CD14-positive monocyte (primary cell): ENCODE data around the gene TBR1. TPM values are rescaled to one million over a fixed set of nuclear protein-coding genes. Genes with fewer than 3 reads are reported as not detected.

Experiments
- DNase-seq, 3 donors: peaks; one replicate each; pipeline ENCODE4 v3.0.0-alpha.2; 2011 to 2022
- H2AFZ ChIP-seq: 2 replicates; pipeline ENCODE4 v1.6.0; 2012; ENCODE audit warnings: mild to moderate bottlenecking, low read depth, low read length, inconsistent platforms; ENCODE audit not compliant: insufficient read depth, poor library complexity, severe bottlenecking
- H3K27ac ChIP-seq, 2 donors: 1 replicate in 1 of 2; 2 replicates in 1 of 2; pipeline ENCODE4 v1.5.1; 2012 to 2013; ENCODE audit warnings: low read length in 2 of 2, control low read depth in 1 of 2, inconsistent platforms in 1 of 2, low read depth in 1 of 2, mild to moderate bottlenecking in 1 of 2
- H3K27me3 ChIP-seq, 2 donors: one replicate each; pipeline versions ENCODE4 v1.6.0 to v1.6.1; 2011 to 2013; ENCODE audit warnings: low read length in 2 of 2; ENCODE audit not compliant: control insufficient read depth in 2 of 2, insufficient read depth in 2 of 2
- H3K36me3 ChIP-seq, 2 donors: replicated peaks in 1 of 2; 1 replicate in 1 of 2; 2 replicates in 1 of 2; pipeline versions ENCODE4 v1.5.1 to v1.6.1; 2012 to 2013; ENCODE audit warnings: low read length in 2 of 2, control low read depth in 1 of 2, inconsistent platforms in 1 of 2, mild to moderate bottlenecking in 1 of 2; ENCODE audit not compliant: insufficient read depth in 2 of 2, control insufficient read depth in 1 of 2
- H3K4me1 ChIP-seq, 2 donors: 1 replicate in 1 of 2; 2 replicates in 1 of 2; pipeline versions ENCODE4 v1.5.1 to v1.6.1; 2012 to 2013; ENCODE audit warnings: low read length in 2 of 2, control low read depth in 1 of 2, inconsistent platforms in 1 of 2, mild to moderate bottlenecking in 1 of 2, moderate library complexity in 1 of 2; ENCODE audit not compliant: insufficient read depth in 2 of 2, control insufficient read depth in 1 of 2
- H3K4me2 ChIP-seq: replicated peaks from 2 replicates; pipeline ENCODE3; 2012; ENCODE audit warnings: low read length, moderate library complexity, mild to moderate bottlenecking; ENCODE audit not compliant: poor library complexity, severe bottlenecking; ENCODE audit errors: extremely low read depth
- H3K4me3 ChIP-seq, 3 experiments: fragments of 200-600 bp in 1 of 3; sonication (generic) in 1 of 3; replicated peaks in 1 of 3; 1 replicate in 2 of 3; 2 replicates in 1 of 3; pipeline ENCODE4 v1.5.1; 2011 to 2013; ENCODE audit warnings: low read length in 3 of 3, mild to moderate bottlenecking in 3 of 3, control low read depth in 2 of 3, low read depth in 2 of 3, inconsistent platforms in 1 of 3, moderate library complexity in 1 of 3
- H3K79me2 ChIP-seq: 2 replicates; pipeline ENCODE4 v1.6.0; 2012; ENCODE audit warnings: mild to moderate bottlenecking, control low read depth, inconsistent platforms, low read length, moderate library complexity; ENCODE audit not compliant: insufficient read depth
- H3K9ac ChIP-seq: 2 replicates; pipeline ENCODE4 v1.6.0; 2017; ENCODE audit warnings: low read length, mild to moderate bottlenecking; ENCODE audit not compliant: insufficient read depth, poor library complexity, severe bottlenecking
- H3K9me3 ChIP-seq, 2 donors: replicated peaks in 1 of 2; 1 replicate in 1 of 2; 2 replicates in 1 of 2; pipeline versions ENCODE4 v1.5.1 to v1.6.1; 2012 to 2013; ENCODE audit warnings: low read length in 2 of 2, control low read depth in 1 of 2; ENCODE audit not compliant: control insufficient read depth in 1 of 2, insufficient read depth in 1 of 2
- H4K20me1 ChIP-seq: 2 replicates; pipeline ENCODE4 v1.6.0; 2012; ENCODE audit warnings: mild to moderate bottlenecking, low read length, control low read depth, moderate library complexity; ENCODE audit not compliant: insufficient read depth
- H3K27ac Mint-ChIP-seq, 7 donors: one replicate each; pipeline ENCODE4 v1.8.0; 2020; ENCODE audit warnings: mild to moderate bottlenecking in 7 of 7, mixed read lengths in 7 of 7, moderate library complexity in 6 of 7, inconsistent platforms in 2 of 7
- H3K27me3 Mint-ChIP-seq, 3 donors: one replicate each; pipeline ENCODE4 v1.8.0; 2021 to 2022; ENCODE audit warnings: low read depth in 3 of 3, mild to moderate bottlenecking in 3 of 3, mixed read lengths in 3 of 3, moderate library complexity in 3 of 3, inconsistent platforms in 1 of 3
- H3K36me3 Mint-ChIP-seq, 2 donors: one replicate each; pipeline ENCODE4 v1.8.0; 2020; ENCODE audit warnings: mixed read lengths in 2 of 2, inconsistent platforms in 1 of 2, mild to moderate bottlenecking in 1 of 2
- H3K4me1 Mint-ChIP-seq: one replicate; pipeline ENCODE4 v1.8.0; 2020; ENCODE audit warnings: mild to moderate bottlenecking, mixed read lengths
- H3K4me3 Mint-ChIP-seq, 2 donors: one replicate each; pipeline ENCODE4 v1.8.0; 2020; ENCODE audit warnings: mild to moderate bottlenecking in 2 of 2, mixed read lengths in 2 of 2, moderate library complexity in 1 of 2
- H3K9me3 Mint-ChIP-seq, 7 donors: one replicate each; pipeline ENCODE4 v1.8.0; 2020 to 2022; ENCODE audit warnings: mixed read lengths in 7 of 7, mild to moderate bottlenecking in 6 of 7, moderate library complexity in 6 of 7, inconsistent platforms in 2 of 7
- WGBS: methylation state at CpG from one replicate; pipeline ENCODE4 v1.1.5; 2013; ENCODE audit warnings: missing lambda C conversion rate; ENCODE audit not compliant: insufficient coverage; 5-methylcytosine and 5-hydroxymethylcytosine counted together
- intact Hi-C, 2 donors: fragments of 100-400 bp; cut with micrococcal nuclease; formaldehyde crosslinking; loops; one replicate each; pipeline versions ENCODE4 v1.15.0 to v1.15.1; 2023
- polyA plus RNA-seq, 3 donors: library from polyadenylated mRNA; depleted of rRNA in 1 of 3; unstranded in 2 of 3; stranded (reverse) in 1 of 3; fragments of 300-500 nt in 2 of 3; fragments of >200 nt in 1 of 3; fragmentation: Illumina TruSeq in 2 of 3; gene quantifications; 1 replicate in 2 of 3; 2 replicates in 1 of 3; pipeline ENCODE4 v1.2.3, GENCODE V29; 2012 to 2021
- TF ChIP-seq, protein P1 (sequence below): fragments of 200-600 bp; IDR thresholded peaks from one replicate; pipeline ENCODE4 v1.8.0; 2022; ENCODE audit warnings: antibody characterized with exemption, mild to moderate bottlenecking

The TBR1 gene
- polyA plus RNA-seq, 3 donors: not detected

DNA sequence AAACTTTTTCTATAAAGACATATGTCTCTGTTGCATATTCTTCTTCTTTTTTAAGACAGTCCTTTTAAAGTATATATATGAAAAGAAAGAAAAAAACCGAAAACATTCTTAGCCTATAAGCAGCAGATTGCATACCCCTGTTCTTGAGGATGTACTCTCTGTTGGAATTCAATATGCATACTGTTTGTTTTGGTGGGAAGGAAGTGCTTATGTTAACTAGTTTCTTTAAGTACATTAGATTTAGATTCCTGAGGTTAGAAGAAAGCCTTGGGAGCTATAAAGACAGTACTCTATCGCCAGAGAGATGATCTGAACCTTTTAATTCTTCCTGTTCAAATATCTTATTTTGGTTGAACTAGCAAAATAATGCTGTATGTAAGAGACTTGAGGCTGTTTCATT is 46.8 kb upstream of the TBR1 start:
- Mint-ChIP-seq H3K27me3 (no peaks in the 10 kb centered on the region), H3K9me3 (no peaks in the 10 kb centered on the region), H3K36me3 (peaks cover 36 to 39% of the 10 kb centered on the region in 2 donors), H3K27ac (no peak overlapping the region), H3K4me3 (no peak overlapping the region), H3K4me1 (peaks cover 7% of the 10 kb centered on the region)
- H2AFZ ChIP-seq: no peak overlapping the region
- H3K4me1 ChIP-seq: no peaks in the 10 kb centered on the region
- H3K27ac ChIP-seq: no peak overlapping the region
- no peak overlapping the region for H3K4me2 ChIP-seq
- TF ChIP-seq, protein P1, sequence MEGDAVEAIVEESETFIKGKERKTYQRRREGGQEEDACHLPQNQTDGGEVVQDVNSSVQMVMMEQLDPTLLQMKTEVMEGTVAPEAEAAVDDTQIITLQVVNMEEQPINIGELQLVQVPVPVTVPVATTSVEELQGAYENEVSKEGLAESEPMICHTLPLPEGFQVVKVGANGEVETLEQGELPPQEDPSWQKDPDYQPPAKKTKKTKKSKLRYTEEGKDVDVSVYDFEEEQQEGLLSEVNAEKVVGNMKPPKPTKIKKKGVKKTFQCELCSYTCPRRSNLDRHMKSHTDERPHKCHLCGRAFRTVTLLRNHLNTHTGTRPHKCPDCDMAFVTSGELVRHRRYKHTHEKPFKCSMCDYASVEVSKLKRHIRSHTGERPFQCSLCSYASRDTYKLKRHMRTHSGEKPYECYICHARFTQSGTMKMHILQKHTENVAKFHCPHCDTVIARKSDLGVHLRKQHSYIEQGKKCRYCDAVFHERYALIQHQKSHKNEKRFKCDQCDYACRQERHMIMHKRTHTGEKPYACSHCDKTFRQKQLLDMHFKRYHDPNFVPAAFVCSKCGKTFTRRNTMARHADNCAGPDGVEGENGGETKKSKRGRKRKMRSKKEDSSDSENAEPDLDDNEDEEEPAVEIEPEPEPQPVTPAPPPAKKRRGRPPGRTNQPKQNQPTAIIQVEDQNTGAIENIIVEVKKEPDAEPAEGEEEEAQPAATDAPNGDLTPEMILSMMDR: no peak
- no peak for DNase-seq
- intact Hi-C loops: no loop called here
- no peaks in the 10 kb centered on the region for H4K20me1 ChIP-seq
- WGBS: no CpG with 5 or more reads among the region's 2 CpGs
- H3K9me3 ChIP-seq: peaks cover 0 to 1% of the 10 kb centered on the region in 2 donors
- no peak overlapping the region for H3K4me3 ChIP-seq
- H3K9ac ChIP-seq: no peak overlapping the region
- no peaks in the 10 kb centered on the region for H3K79me2 ChIP-seq
- peaks cover 33 to 60% of the 10 kb centered on the region in 2 donors for H3K36me3 ChIP-seq
- H3K27me3 ChIP-seq: no peaks in the 10 kb centered on the region

- Mint-ChIP-seq H3K4me3 (no peak overlapping the region), H3K36me3 (peaks cover 40% of the 10 kb centered on the region in 2 donors), H3K27ac (no peak overlapping the region), H3K4me1 (no peaks in the 10 kb centered on the region), H3K27me3 (no peaks in the 10 kb centered on the region), H3K9me3 (no peaks in the 10 kb centered on the region)
- DNase-seq: no peak
- Histone ChIP-seq H3K79me2 (no peaks in the 10 kb centered on the region), H2AFZ (no peak overlapping the region), H3K4me1 (no peaks in the 10 kb centered on the region), H3K4me2 (no peak overlapping the region), H3K9me3 (no peaks in the 10 kb centered on the region), H3K4me3 (no peak overlapping the region), H3K9ac (no peak overlapping the region), H3K27me3 (no peaks in the 10 kb centered on the region), H3K27ac (no peak overlapping the region), H3K36me3 (peaks cover 33 to 64% of the 10 kb centered on the region in 2 donors), H4K20me1 (no peaks in the 10 kb centered on the region)
- WGBS: no CpG with 5 or more reads among the region's 3 CpGs
- intact Hi-C loops: no loop called here
- TF ChIP-seq, protein P1: no peak
Measured at GRCh38 chr2:161370981-161371380, 45.1 kb upstream of the TBR1 start.
